Spleen (tissue), 7 donors: ENCODE measurements around the gene ZNF829.

Experiments used
- POLR2A ChIP-seq, 3 donors: fragments of 450-650 bp; IDR thresholded peaks; one replicate each; pipeline ENCODE4 v1.5.1; 2017; ENCODE audit warnings: antibody characterized with exemption in 3 of 3, mild to moderate bottlenecking in 1 of 3
- POLR2AphosphoS5 ChIP-seq, 3 donors: sonication (generic); formaldehyde crosslinking; IDR thresholded peaks; one replicate each; pipeline ENCODE4 v1.5.1; 2017; ENCODE audit warnings: antibody characterized with exemption in 3 of 3
- TF ChIP-seq, protein P1 (sequence below), 11 experiments: fragments of 200-600 bp in 7 of 11; fragments of 450-650 bp in 4 of 11; sonication (generic) in 4 of 11; IDR thresholded peaks in 8 of 11; conservative IDR thresholded peaks in 3 of 11; 1 replicate in 7 of 11; 2 replicates in 4 of 11; pipeline versions ENCODE4 v1.4.0 to v1.8.0; 2016 to 2021; ENCODE audit warnings: antibody characterized with exemption in 11 of 11, inconsistent platforms in 4 of 11, mild to moderate bottlenecking in 1 of 11
- donor health status: DM: no; HTN: no; CAD: no; lungs with moderate emphysema.
- donor health status: DM: no; HTN: no; CAD: no.
- donor health status: DM: no; HTN: no; CAD: no.

DNA sequence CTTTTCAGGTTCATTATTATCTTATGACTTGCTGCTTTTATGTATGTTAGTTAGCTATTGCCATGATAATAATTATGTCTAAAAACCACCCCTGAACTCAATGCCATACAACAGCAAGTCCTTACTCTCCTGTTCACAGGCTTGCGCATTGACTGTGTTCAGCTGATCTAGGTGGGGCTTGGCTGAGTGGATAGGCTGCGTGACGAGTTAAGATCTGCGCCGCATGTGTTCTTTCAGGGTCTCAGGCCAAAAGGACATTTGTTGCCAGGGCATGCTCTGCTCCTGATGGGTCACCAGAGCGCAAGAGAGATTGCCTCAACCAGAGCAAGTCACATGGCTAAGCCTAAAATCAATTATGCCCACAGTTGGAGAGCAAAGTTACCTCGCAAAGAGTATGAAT lies 900 bp upstream of the ZNF829 start:
- TF ChIP-seq, protein P1, sequence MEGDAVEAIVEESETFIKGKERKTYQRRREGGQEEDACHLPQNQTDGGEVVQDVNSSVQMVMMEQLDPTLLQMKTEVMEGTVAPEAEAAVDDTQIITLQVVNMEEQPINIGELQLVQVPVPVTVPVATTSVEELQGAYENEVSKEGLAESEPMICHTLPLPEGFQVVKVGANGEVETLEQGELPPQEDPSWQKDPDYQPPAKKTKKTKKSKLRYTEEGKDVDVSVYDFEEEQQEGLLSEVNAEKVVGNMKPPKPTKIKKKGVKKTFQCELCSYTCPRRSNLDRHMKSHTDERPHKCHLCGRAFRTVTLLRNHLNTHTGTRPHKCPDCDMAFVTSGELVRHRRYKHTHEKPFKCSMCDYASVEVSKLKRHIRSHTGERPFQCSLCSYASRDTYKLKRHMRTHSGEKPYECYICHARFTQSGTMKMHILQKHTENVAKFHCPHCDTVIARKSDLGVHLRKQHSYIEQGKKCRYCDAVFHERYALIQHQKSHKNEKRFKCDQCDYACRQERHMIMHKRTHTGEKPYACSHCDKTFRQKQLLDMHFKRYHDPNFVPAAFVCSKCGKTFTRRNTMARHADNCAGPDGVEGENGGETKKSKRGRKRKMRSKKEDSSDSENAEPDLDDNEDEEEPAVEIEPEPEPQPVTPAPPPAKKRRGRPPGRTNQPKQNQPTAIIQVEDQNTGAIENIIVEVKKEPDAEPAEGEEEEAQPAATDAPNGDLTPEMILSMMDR (IDR thresholded peaks at IDR 0.05 in 8 of 11, conservative IDR thresholded peaks at IDR 0.05 in 3 of 11), result no peak
- TF ChIP-seq POLR2A (IDR thresholded peaks at IDR 0.05), result no peak
- no peak for TF ChIP-seq POLR2AphosphoS5 (IDR thresholded peaks at IDR 0.05)
